AG04450 (cell line): Measurements from ENCODE around the gene CTBP2. TPM values are rescaled to one million over a fixed set of nuclear protein-coding genes. Genes with fewer than 3 reads are reported as not detected.
A peak's percentile ranks its signal among the peaks of the same experiment; 100 is the strongest.

Source experiments
- CTCF ChIA-PET: fragments of 300-600, 350-600 bp; formaldehyde crosslinking; extraction: SDS; loops from one replicate; lab custom pipeline; 2022; ENCODE audit warnings: antibody characterized with exemption, inconsistent platforms; lab: Charles Lee
- POLR2A ChIA-PET: fragments of 350-600 bp; formaldehyde crosslinking; extraction: SDS; loops from one replicate; lab custom pipeline; 2021; ENCODE audit warnings: antibody characterized with exemption, inconsistent platforms; lab: Yijun Ruan, JAX
- DNase-seq: peaks from one replicate; pipeline ENCODE4 v3.0.0-alpha.2; 2011; ENCODE audit warnings: low read depth, low spot score
- H3K27ac ChIP-seq: one replicate; pipeline ENCODE4 v1.5.1; 2012; ENCODE audit warnings: low read depth, low read length, control low read depth
- H3K27me3 ChIP-seq: one replicate; pipeline ENCODE4 v1.6.0; 2012; ENCODE audit warnings: low read length; ENCODE audit not compliant: control insufficient read depth, insufficient read depth
- H3K4me3 ChIP-seq: 2 replicates; pipeline ENCODE4 v1.5.1; 2011; ENCODE audit warnings: mild to moderate bottlenecking, low read depth, low read length, control low read depth
- H3K9me3 ChIP-seq: 2 replicates; pipeline ENCODE4 v1.5.1; 2012; ENCODE audit warnings: low read length; ENCODE audit not compliant: control insufficient read depth, insufficient read depth
- polyA plus RNA-seq: library from polyadenylated mRNA; depleted of rRNA; stranded (reverse); fragments of >200 nt; gene quantifications from 2 replicates; pipeline ENCODE4 v1.2.3, GENCODE V29; 2011
- TF ChIP-seq, protein P1 (sequence below): IDR thresholded peaks from 2 replicates; pipeline ENCODE4 v1.5.1; 2011; ENCODE audit warnings: low read depth, low read length, control low read depth, inconsistent platforms

Gene CTBP2
- polyA plus RNA-seq, 1 experiment = 52.5 TPM

GRCh38 chr10:124999433-125000365 lies 160.7 kb downstream of the CTBP2 start:
- peak overlapping the region; percentile 77 for H3K27ac ChIP-seq
- H3K27me3 ChIP-seq = no peaks in the 10 kb centered on the region
- peak; percentile 78 for DNase-seq
- TF ChIP-seq, protein P1, sequence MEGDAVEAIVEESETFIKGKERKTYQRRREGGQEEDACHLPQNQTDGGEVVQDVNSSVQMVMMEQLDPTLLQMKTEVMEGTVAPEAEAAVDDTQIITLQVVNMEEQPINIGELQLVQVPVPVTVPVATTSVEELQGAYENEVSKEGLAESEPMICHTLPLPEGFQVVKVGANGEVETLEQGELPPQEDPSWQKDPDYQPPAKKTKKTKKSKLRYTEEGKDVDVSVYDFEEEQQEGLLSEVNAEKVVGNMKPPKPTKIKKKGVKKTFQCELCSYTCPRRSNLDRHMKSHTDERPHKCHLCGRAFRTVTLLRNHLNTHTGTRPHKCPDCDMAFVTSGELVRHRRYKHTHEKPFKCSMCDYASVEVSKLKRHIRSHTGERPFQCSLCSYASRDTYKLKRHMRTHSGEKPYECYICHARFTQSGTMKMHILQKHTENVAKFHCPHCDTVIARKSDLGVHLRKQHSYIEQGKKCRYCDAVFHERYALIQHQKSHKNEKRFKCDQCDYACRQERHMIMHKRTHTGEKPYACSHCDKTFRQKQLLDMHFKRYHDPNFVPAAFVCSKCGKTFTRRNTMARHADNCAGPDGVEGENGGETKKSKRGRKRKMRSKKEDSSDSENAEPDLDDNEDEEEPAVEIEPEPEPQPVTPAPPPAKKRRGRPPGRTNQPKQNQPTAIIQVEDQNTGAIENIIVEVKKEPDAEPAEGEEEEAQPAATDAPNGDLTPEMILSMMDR = no peak
- no peak overlapping the region for H3K4me3 ChIP-seq
- POLR2A ChIA-PET = interaction anchor here (0.7 to 1.7 kb wide), 4 partner anchors 10 to 62 kb away, joined by 3 to 7 read pairs (median 4); no protein-coding TSS in a partner anchor
- CTCF ChIA-PET = interaction anchor here (0.6 to 3.4 kb wide), 6 partner anchors 11 to 343 kb away, joined by 3 to 16 read pairs (median 3); no protein-coding TSS in a partner anchor
- no peaks in the 10 kb centered on the region for H3K9me3 ChIP-seq

DNA sequence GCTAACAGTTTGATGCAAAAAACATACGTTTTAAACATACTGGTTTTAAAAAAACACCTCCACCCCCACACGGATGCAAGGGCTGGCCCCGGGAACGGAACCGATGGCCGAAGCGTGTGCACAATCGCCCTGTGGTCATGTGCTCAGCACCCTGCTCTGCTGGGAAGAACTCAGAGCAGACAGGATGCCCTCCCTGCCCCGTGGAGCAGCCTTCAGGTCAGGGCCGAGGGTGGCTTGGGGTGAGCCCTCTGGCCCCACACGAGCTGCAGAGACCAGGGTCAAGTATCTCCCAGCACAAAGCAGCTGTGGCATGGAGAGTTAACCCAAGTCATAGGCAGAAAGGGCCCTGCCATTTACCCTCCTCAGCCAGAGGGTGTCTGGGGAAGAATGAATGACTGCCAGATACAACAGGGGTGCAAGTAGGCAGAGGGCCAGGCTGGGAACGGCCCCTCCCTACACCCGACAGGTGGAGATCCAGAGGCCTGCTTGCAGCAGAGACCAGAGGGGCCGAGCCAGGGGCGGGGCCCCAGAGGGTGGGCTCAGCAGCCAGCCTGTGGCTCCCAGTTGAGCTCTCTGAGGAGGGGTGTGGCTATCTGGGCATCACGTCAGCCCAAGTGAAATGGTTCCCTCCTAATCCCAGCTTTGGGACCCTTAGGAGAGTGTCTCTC lies 161.6 kb downstream of the CTBP2 start:
- DNase-seq = no peak
- peak overlapping the region; percentile 77 for H3K27ac ChIP-seq
- TF ChIP-seq, protein P1 = no peak
- no peaks in the 10 kb centered on the region for H3K27me3 ChIP-seq
- no peaks in the 10 kb centered on the region for H3K9me3 ChIP-seq
- H3K4me3 ChIP-seq = no peak overlapping the region
- ChIA-PET CTCF (interaction anchor here (0.6 to 3.4 kb wide), 4 partner anchors 10 to 344 kb away, joined by 3 to 16 read pairs (median 4); no protein-coding TSS in a partner anchor), POLR2A (interaction anchor here (1.7 kb wide), 1 partner anchor 36 kb away, joined by 7 read pairs; no protein-coding TSS in a partner anchor)

- DNase-seq = no peak
- TF ChIP-seq, protein P1 = no peak
- Histone ChIP-seq H3K27ac (no peak overlapping the region), H3K9me3 (no peaks in the 10 kb centered on the region), H3K27me3 (no peaks in the 10 kb centered on the region), H3K4me3 (no peak overlapping the region)
- ChIA-PET CTCF (interaction anchor here (0.6 to 3.4 kb wide), 2 partner anchors 50 to 98 kb away, joined by 3 to 16 read pairs; no protein-coding TSS in a partner anchor), POLR2A (no interaction called here)
Observed at GRCh38 chr10:124997771-124998623, 162.4 kb downstream of the CTBP2 start.

GRCh38 chr10:124997306-124997705 lies 163.1 kb downstream of the CTBP2 start:
- no peak for DNase-seq
- no peak overlapping the region for H3K27ac ChIP-seq
- POLR2A ChIA-PET = no interaction called here
- no peaks in the 10 kb centered on the region for H3K9me3 ChIP-seq
- TF ChIP-seq, protein P1 = no peak
- no peak overlapping the region for H3K4me3 ChIP-seq
- H3K27me3 ChIP-seq = no peaks in the 10 kb centered on the region
- CTCF ChIA-PET = no interaction called here
